Astrocyte (in vitro differentiated cells and primary cell): ENCODE data around the gene TARM1.

Experiments used
- CTCF ChIP-seq: IDR thresholded peaks from 2 replicates; pipeline ENCODE4 v1.5.1; 2011; ENCODE audit warnings: low read depth, mild to moderate bottlenecking, inconsistent platforms, low read length, moderate library complexity; ENCODE audit not compliant: insufficient read depth
- EZH2 ChIP-seq: IDR thresholded peaks from 2 replicates; pipeline ENCODE4 v1.6.1; 2012; ENCODE audit warnings: mild to moderate bottlenecking, low read length, inconsistent platforms; ENCODE audit not compliant: insufficient read depth

GRCh38 chr19:54029301-54029700, 51.9 kb downstream of the TARM1 start:
- TF ChIP-seq CTCF = no peak
- no peak for TF ChIP-seq EZH2
